NCI-H510A (cell line): ENCODE data around the gene SEPTIN3.
"Not testable (repeated sequence)": the region's sequence is repeated elsewhere in the genome, so short reads cannot be mapped to it uniquely, and the experiment has no call there.

Experiments
- DNase-seq: peaks from one replicate; lab custom pipeline; 2025; lab: John Stamatoyannopoulos, UW

The SEPTIN3 gene

DNA sequence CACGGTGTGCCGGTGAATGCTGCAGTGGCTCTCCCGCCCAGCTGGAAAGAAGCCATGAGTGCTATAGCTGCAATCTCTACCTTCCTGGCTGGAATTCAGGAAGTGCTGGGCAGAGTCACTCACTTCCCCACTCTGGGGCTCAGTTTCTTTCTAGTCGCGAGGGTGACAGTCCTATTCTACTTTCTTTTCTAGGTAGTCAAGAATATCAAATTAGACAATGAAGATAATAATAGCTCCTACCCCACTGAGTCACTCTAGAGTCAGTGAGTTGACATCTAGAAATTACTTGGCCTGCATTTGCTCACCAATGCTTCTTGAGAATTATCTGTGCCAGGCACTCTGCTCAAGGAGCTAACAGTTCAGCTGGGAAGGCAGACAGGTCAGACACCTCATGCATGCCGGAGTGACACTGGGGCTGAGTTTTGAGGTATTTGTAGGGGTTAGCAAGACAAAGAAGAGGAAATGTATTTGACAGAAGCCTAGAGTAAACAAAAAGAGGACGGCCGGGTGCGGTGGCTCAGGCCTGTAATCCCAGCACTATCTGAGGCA lies 25.5 kb upstream of the SEPTIN3 start:
- DNase-seq, result no peak

DNA sequence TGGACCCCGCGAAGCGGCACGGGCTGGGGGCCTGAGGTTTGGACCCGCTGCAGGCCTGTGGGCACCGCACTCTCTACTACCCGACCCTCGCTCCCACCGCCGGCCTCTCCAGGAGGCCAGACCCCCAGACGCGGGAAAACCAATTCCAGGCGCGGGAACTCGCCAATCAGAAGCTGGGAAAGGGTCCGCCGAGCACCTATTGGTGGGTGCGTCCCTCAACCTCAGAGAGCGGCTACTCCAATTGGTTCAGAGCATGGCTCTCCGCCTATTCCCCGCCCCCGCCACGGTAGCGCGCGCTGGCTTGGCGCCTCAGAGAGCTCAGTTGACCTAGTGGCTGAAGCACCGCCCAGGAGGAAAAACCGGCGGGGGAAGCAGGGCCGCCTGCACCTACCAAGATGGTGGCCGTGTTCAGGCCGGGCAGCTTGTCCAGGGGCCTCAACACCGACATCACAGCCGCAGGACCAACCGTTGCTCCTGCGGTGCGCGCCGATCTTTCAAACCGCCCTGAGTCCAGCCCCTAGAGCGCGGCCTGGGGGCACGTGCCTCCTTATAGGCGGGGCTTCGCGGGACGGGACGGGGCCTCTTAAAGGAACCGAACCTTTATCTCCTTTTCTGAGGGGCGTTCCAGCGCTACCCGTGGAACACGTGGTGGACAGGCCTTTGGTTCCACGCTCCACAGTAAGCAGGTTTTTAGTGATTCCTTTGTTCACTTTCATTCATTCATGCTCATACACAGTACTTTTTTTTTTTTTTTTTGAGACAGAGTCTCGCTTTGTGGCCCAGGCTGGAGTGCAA lies 22.4 kb upstream of the SEPTIN3 start, which contains the start of gene CENPM:
CENPM (minus strand) TSS at position 524 of the 795 bp plus-strand sequence; CDS start at position 448, 76 bp downstream.
- DNase-seq, result peak; percentile 88

DNA sequence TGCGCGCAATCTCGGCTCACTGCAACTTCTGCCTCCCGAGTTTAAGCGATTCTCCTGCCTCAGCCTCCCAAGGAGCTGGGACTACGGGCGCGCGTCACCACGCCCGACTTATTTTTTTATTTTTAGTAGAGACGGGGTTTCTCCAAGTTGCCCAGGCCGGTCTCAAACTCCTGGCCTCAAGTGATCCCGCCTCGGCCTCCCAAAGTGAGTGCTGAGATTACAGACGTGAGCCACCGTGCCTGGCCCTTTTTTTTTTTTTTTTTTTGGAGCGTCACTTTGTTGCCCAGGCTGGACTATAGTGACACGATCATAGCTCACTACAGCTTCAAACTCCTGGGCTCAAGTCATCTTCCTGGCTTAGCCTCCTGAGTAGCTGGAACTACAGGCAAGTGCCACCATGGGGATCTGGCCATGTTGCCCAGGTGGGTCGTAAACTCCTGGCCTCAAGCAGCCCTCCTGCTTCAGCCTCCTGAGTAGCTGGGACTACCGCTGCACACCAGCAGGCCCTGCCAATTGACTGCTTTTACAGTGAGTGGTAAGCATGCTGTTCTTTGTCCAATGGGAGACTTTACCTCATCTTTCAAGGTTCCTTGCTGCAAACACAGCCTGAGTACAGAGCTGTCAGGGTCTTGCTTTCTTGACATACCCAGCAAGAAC lies 21.7 kb upstream of the SEPTIN3 start:
- no peak for DNase-seq

DNA sequence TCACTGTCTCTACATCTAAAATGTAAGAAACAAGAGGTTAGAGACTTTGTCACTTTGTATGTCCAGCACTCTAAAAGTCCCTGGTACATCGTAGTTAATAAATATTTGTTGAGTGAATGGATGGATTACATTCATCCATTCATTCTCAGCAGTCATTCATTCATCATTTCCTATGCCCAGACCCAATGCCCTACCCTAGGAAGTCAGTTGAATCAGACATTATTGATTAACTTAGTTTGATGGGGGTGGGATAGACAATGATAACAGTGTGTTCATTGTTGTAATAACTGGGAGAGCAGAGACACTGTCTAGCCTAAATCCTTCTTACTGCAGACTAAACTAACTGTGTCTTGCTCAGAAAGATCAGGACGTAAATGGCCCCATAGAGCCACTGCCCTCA lies 21.1 kb upstream of the SEPTIN3 start:
- no peak for DNase-seq

DNA sequence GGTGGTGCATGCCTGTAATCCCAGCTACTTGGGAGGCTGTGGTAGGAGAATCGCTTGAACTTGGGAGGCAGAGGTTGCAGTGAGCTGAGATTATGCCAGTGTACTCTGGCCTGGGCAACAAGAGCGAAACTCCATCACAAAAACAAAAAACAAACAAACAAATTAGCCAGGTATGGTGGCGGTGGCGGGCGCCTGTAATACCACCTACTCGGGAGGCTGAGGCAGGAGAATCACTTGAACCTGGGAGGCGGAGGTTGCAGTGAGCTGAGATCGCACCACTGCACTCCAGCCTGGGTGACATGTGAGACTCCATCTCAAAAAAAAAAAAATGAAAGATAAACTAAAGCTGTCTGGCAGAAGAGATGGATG lies 20.3 kb upstream of the SEPTIN3 start:
- not testable (repeated sequence) for DNase-seq

DNA sequence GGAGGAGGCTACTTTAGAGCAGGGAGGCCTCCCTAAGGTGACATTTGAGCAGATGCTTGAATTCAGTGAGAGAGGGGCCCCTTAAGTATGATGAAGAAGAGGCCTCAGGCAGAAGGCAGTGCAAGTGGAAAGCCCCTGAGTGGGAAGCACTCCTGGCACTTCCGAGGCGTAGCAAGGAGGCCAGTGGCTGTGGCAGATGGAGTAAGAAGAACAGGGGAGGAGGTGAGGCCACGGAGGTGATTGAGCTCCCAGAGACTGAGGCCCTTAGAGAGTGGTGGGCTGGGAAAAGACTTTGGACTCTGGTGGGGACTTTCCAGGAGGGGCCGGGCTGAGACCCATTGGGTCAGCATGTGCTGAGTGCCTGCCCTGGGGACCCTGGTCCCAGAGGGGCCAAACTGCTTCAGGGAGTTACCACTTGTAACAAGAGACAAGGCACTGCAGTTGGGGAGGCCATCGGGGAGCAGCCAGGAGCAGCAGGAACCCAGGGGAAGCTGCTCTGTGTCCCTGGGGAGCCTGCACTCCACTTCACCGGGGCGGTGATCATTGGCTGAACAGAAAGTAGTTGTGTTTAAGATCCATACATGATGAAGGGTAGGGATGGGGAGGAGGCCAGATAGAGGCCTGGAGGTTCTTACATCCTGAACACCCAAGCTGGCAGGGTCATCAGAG lies 19.8 kb upstream of the SEPTIN3 start:
- DNase-seq, result no peak

DNA sequence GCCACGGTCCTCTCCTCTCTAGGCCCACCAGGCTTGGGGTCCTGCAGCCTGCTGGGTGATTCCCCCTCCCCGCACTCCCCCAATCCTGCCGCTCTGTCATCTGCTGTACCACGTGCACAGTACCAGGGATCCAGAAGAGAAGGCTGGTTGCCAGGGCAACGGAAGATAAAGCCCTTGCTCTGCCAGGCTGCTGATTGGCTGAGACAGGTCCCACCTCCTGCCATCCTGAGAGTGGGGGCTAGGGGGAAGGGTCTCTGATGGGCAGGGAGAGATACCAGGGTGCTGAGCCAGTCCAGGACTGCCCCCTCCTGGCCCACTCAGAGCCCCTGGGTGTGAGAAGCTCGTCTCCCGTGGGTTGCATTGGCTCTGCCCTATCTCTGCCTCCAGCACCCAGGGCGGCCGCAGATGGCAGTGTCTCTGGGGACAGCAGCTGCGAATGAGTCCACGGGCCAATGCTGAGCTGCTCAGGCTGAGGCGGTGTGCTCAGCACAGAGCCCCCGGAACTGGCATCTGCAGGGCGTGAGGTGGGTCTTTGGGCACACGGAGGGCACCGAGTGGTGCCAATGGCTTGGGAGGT lies 17.3 kb upstream of the SEPTIN3 start, which contains the start of gene SMIM45:
SMIM45 (plus strand) TSS at position 253 of the 577 bp plus-strand sequence.
- no peak for DNase-seq

DNA sequence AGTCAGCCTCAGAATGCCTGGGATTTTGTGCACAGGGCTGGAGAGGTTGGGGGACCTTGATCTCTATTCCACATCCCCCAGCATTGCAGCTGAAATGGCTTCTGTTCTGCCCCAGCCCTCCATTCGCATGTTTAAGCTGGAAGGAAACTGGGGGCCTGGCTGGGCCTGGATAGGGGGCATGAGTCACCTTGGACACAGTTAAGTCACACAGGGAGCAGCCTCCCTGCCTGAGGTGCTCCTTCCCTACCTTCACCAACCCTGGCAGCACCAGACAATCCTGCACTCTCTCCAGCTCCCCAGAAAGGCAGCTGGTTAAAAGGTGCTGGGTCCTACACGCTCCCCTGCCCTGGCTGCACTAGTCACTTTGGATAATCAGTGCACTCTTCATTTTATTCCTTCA lies 16.5 kb upstream of the SEPTIN3 start:
- DNase-seq, result no peak

DNA sequence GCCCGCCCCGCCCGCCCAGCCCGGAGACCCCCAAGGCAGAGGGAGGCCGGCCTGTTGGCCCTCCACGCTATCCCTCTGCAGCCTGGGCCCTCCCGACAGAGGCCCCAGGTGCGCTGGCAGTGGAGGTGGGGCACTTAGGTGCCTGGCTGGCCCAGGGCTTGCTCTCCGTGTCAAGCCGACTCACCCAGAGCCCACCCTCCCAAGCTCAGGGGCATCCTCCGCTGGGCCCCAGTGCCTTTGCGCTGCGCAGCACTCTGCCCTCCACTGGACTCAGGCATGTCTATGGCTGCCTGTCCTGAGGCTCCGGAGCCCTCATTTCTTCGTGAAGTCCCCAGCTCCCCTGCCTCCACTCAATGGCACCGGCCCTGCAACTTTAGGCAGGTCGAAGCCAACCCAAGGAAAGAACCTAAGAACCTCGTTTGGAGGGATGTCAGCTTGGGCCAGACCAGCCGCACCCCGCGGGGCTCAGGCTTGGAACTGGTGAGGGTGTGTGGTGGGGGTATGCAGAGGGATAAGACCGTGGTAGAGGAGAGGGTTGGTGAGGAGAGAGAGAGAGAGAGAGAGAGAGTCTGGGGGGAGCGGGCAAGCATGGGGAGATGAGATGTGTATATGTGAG lies 11.2 kb upstream of the SEPTIN3 start:
- no peak for DNase-seq

DNA sequence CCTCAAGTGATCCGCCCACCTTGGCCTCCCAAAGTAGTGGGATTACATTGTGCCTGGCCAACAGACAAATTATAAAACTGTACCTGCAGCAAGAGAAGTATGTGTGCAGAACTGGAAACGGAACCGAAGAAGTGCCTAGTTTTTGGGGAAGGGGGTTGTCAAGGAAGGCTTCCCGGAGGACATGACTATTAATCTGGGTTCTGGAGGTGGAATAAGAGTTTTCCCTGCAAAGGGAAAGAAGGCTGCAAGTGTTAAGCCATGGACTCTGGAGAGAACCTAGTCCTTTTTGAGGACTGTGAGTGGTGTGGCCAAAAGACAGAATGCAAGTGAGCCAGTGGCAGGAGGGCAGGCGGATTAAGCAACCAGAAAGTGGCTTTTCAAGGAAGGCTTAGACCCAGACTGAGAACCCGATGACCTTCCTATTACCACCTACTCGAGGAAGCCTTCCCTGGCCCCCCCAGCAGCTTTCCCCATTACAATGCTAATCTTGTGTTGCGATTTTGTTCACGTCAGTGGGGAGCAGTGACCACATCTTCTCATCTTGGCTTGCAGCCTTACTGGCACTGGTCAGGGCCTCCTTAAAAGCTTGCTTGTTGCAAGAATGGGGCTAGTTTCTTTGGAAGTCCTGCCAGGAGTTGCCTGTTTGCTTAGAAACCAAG lies 5.7 kb upstream of the SEPTIN3 start:
- DNase-seq, result no peak

DNA sequence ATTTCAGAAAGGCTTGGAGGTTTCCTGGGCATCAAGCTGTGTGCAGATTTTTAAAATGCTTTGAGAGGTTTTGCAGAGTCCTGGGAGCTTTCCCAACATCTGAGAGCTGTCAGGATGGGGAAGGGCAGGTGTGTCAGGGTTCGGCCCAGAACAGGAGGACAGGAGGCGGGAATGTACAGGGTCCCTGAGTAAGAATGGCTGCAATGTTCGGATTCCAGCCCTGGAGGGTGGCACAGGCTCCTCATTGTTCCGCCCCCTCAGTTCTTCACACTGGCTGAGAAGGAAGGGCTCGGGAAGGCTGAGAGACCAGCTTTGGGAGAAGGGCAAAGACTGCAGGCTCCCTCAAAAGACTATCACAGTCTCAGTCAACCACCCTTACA lies 5.1 kb upstream of the SEPTIN3 start:
- no peak for DNase-seq

DNA sequence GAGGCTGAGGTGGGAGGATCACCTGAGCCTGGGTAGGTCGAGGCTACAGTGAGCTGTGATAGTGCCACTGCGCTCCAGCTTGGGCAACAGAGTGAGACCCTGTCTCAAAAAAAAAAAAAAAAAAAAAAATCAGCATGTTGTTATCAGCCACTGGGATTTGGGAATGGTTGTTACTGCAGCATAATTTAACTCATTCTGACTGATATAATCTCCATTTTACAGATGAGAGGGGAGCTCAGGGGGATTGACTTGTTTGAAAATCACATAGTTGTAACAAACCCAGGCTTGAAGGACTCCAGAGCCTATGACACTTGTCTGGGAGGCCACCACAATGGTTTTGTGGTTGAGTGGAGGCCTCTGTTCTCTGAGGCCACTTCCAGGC lies 3.0 kb upstream of the SEPTIN3 start:
- DNase-seq, result no peak

DNA sequence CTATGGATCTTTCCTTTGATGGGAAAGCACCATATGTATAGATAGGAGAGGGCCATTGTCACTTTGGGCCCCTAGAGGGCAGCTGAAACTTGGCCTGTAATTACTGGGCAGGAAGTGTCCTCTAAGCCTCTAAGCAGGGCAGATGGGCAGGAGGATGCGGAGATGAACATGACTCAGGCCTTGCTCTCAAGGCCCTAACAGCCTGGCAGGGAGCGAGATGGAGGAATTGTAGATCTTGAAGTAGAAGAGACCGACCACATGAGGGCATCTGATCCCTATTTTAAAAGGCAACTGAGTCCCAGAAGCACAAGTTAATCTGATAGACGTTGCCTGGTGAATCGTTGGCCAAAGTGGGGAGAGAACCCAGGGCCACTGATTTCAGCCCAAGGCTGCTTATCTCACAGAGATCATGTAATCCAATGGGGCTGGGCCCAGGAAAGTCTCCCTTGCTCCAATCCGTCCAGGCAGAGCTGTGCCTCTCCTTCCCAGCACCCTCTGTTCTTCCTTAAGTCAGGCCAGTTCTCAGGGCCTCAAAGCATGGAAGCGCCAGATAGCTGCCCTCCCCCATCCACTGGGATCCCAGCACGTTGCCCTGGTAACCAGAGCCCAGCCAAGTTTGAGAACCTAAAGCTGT lies 2.5 kb upstream of the SEPTIN3 start:
- no peak for DNase-seq

DNA sequence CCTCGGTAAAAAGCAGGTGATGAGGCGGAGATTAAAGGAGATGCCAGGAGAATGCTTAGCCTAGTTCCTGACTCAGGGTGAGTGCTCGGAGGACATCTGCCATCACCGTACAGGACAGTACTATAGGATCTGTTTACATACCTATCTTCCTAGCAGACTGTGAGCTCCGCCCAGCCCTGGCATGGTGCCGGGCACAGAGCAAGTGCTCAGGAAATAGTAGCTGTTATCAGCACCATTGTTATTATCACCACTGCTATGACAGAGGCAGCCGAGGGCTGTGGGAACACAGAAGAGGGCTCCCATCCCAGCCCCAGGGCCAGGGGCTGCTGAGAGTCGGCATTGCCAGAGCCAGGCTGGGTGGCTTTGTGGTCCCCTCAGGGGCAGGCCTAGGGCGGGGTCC lies 642 bp upstream of the SEPTIN3 start:
- no peak for DNase-seq

DNA sequence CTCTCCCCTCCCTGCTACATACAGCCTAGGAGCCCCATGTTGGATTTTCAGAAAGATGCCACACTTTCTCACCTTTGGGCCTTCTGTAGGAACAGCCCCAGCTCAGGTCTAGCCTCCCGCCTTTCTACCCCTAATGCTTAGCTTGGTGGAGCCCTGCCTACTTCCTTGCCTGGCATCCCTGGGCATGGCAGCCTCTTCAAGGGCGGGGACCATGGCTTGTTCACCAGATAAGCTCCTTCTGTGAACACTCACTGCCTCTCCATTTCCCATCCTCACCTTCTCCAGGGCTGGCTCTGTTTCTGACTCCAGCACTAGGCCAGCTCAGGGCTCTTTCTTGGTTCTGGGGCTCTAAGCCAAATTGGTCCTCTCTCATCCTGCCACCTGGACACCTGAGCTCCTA lies 1.4 kb downstream of the SEPTIN3 start:
- DNase-seq, result no peak

DNA sequence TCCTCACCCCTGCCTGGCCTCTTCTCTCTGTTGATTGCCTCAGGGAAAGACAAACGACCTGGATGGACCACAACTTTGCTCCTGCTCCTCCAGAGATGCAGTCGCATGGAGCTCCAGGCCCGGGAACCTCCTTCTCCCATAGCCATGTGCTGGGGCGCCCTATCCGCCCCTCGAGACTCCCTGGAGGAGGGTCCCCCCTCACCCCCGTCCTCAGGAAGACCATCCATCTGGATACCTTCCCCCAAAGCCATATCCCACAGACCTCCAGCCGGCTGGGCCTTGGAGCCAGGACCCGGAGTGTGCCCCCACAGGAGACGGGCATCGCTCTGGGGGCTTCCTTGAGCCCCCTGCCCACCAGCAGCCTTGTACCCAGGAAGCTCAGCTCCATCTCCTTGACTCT lies 2.2 kb downstream of the SEPTIN3 start:
- no peak for DNase-seq

DNA sequence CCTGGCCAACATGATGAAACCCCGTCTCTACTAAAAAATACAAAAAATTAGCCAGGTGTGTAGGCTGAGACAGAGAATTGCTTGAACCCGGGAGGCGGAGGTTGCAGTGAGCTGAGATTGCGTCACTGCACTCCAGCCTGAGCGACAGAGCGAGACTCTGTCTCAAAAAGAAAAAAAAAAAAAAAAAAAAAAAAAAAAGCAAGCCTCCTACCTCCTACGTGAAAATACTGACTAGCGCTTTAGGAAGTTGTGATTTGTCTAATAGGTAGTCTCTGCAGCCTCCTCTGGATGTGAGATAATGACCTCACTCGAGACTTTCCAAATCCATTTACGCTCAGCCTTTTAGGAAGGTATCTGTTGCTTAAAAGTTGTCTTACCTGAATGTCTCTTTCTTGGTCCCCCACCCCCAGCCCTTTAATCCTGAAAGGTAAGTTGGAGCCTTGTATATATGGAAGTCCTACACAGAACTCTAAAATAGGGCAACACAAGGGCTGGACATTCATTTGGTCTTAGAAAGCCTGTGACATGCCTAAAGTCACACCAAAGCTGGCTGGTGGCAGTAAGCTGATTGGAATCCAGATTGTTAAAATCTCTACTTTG lies 5.5 kb downstream of the SEPTIN3 start:
- DNase-seq, result no peak

DNA sequence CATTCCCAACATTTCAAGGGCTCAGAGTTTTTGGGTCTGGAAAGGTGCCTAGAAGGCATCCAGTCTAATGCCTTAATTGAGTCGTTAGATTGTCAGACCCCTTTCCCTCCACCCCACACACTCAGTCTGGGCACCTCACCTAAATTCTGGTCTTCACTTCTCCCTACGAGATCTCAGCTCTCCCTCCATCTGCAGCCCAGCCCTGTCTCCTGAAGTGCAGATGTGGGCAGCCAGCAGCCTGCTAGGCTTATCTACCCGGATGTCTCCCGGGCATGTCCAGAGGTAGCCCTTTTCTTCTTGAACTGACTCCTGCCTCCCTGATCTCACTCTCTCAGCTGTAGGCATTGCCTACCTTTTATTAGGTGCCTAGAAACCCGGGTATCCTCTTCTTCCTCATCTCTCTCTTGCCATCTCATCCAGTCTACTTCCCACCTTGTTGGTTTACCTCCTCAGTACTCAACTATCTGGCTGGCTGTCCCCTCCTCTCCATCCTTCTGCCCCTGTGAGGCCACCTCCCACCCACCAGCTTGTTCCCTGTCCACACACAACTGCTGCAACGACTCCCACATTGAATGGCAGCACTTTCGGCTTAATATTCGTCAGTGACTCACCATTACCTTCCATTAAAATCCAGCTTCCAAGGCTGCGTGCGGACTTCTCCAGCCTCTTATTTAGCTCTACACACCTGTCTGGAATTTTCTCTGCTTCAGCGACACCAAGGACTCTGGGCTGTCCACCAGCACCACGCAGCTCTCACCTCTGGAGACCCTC lies 6.2 kb downstream of the SEPTIN3 start:
- DNase-seq, result no peak

DNA sequence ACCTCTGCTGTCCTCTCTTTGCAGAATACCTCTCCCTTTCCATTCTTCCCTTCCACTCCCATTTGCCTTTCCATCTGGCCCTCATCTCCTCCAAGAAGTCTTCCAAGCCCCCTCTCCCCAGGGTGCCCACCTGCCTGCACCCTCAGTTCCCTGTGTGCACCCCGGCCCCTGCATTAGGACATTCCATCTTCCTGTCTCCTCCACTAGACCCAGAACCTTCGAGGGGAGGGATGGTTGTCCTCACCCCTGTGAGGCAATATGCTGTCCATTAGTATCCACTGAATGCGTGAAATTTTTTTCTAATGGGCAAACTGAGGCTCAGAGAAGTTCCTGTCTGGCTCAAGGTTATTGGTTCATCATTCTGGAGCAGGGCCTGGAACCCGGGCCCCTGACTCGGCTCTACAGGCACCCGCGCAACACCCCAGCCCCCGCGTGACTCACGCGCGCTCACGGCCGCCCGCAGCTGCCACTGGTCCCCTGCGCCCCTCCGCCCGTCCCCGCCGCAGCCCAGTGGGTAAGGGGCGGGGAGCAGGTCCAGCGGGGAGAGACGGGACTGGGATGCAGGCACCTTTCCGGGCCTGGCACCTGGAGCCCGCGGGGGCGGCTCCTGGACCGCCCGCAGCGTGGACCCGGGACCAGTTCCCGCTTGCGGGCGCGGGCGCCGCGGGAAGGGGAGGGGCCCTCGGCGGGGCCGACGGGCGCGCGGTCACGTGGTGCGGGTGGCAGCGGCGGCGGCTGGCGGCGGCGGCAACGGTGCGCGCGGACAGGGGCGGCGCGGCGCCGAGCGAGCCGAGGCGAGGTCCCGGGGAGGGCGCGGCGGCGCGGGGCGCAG lies 7.0 kb downstream of the SEPTIN3 start:
- DNase-seq, result no peak
